ENCODE results near the gene ZNF785. TPM values are rescaled to one million over a fixed set of nuclear protein-coding genes. Genes with fewer than 3 reads are reported as not detected.

Gene ZNF785
- total and polyA plus RNA-seq, 2 of the 13 experiments (the other 11 are each of a cell fraction or from before 2014, with no cell fraction given), result 0.01 TPM; not detected in 1

- TF ChIP-seq ARID2 (CRISPR knock-in tag; IDR thresholded peaks at IDR 0.05; ENCODE audit: borderline replicate concordance) (no peak; the same call in 1 of the 2 replicates), GLI4 (CRISPR knock-in tag; IDR thresholded peaks at IDR 0.05; ENCODE audit: borderline replicate concordance) (peak; percentile 97; the same call in 1 of the 2 replicates), CSRNP2 (CRISPR knock-in tag; conservative IDR thresholded peaks at IDR 0.05; ENCODE audit: low read depth) (no peak), XBP1 (CRISPR knock-in tag; IDR thresholded peaks at IDR 0.05) (no peak), ZNF232 (CRISPR knock-in tag; IDR thresholded peaks at IDR 0.05; ENCODE audit: borderline replicate concordance) (peak; percentile 36; the same call in 1 of the 2 replicates), CBX2 (IDR thresholded peaks at IDR 0.05; ENCODE audit: low read depth, low read length) (no peak), CBX2 (CRISPR knock-in tag; IDR thresholded peaks at IDR 0.05; ENCODE audit: low read depth) (no peak), RNF219 (CRISPR knock-in tag; IDR thresholded peaks at IDR 0.05) (peak; percentile 56; the same call in 1 of the 2 replicates), CEBPB (IDR thresholded peaks at IDR 0.05; ENCODE audit: borderline replicate concordance, low read depth, low read length) (no peak), NFATC3 (CRISPR knock-in tag; IDR thresholded peaks at IDR 0.05) (peak; percentile 53; the same call in 1 of the 2 replicates), GLMP (CRISPR knock-in tag; IDR thresholded peaks at IDR 0.05; ENCODE audit: borderline replicate concordance) (peak; percentile 11; the same call in 1 of the 2 replicates), GMEB1 (CRISPR knock-in tag; IDR thresholded peaks at IDR 0.05; ENCODE audit: borderline replicate concordance) (peak; percentile 98), NRL (CRISPR knock-in tag; IDR thresholded peaks at IDR 0.05; ENCODE audit: borderline replicate concordance) (no peak; the same call in none of the 2 replicates), DR1 (CRISPR knock-in tag; IDR thresholded peaks at IDR 0.05) (peak; percentile 76), ZNF335 (CRISPR knock-in tag; IDR thresholded peaks at IDR 0.05) (peak; percentile 93), ZNF333 (CRISPR knock-in tag; IDR thresholded peaks at IDR 0.05; ENCODE audit: borderline replicate concordance) (no peak; the same call in 1 of the 2 replicates), ZNF891 (CRISPR knock-in tag; IDR thresholded peaks at IDR 0.05) (no peak), ZSCAN20 (CRISPR knock-in tag; IDR thresholded peaks at IDR 0.05; ENCODE audit: borderline replicate concordance) (no peak; the same call in none of the 2 replicates), SRY (CRISPR knock-in tag; IDR thresholded peaks at IDR 0.05) (peak; percentile 40; the same call in 1 of the 2 replicates), ZNF34 (CRISPR knock-in tag; IDR thresholded peaks at IDR 0.05; ENCODE audit: borderline replicate concordance) (no peak), ATF1 (CRISPR knock-in tag; IDR thresholded peaks at IDR 0.05) (no peak; the same call in 1 of the 2 replicates), SRSF4 (IDR thresholded peaks at IDR 0.05; ENCODE audit: low read depth, low read length, poor library complexity, severe bottlenecking) (no peak)
These were observed 51.0 kb downstream of the ZNF785 start, which contains the start of gene ZNF747 (continued) for GRCh38 chr16:30534368-30535105.
